Keratinocyte (primary cell): ENCODE measurements around the gene MRPS18A. TPM values are rescaled to one million over a fixed set of nuclear protein-coding genes. Genes with fewer than 3 reads are reported as not detected.

Experiments used
- DNase-seq: peaks from one replicate; pipeline ENCODE4 v3.0.0-alpha.2; 2011; ENCODE audit warnings: low read depth, missing footprints, low spot score
- FAIRE-seq: peaks from 2 replicates; lab custom pipeline; 2011; peaks lifted over from hg19 to GRCh38; lab: Jason Lieb, UNC
- H2AFZ ChIP-seq: 2 replicates; pipeline ENCODE4 v1.6.0; 2012; ENCODE audit warnings: low read length, control low read depth, inconsistent platforms; ENCODE audit not compliant: control insufficient read depth
- H3K27ac ChIP-seq: 2 replicates; pipeline ENCODE4 v1.5.1; 2011; ENCODE audit warnings: low read length; ENCODE audit not compliant: control insufficient read depth, insufficient read depth
- H3K27me3 ChIP-seq: 3 replicates; pipeline ENCODE4 v1.6.0; 2011; ENCODE audit warnings: low read length; ENCODE audit not compliant: control insufficient read depth, insufficient read depth; ENCODE audit errors: extremely low read depth
- H3K36me3 ChIP-seq, 2 experiments: 2 replicates in 1 of 2; 3 replicates in 1 of 2; pipeline ENCODE4 v1.5.1; 2011; ENCODE audit warnings: low read length in 2 of 2, mild to moderate bottlenecking in 1 of 2; ENCODE audit not compliant: control insufficient read depth in 2 of 2, insufficient read depth in 2 of 2; ENCODE audit errors: extremely low read depth in 1 of 2
- H3K4me1 ChIP-seq: 3 replicates; pipeline ENCODE4 v1.5.1; 2011; ENCODE audit warnings: low read length; ENCODE audit not compliant: control insufficient read depth, insufficient read depth; ENCODE audit errors: extremely low read depth
- H3K4me2 ChIP-seq: 3 replicates; pipeline ENCODE4 v1.6.0; 2011; ENCODE audit warnings: low read depth, low read length; ENCODE audit not compliant: control insufficient read depth, insufficient read depth; ENCODE audit errors: extremely low read depth
- H3K4me3 ChIP-seq, 3 experiments: fragments of 200-600 bp in 1 of 3; sonication (generic) in 1 of 3; 2 replicates in 2 of 3; 3 replicates in 1 of 3; pipeline ENCODE4 v1.5.1; 2011 to 2016; ENCODE audit warnings: low read length in 3 of 3, mild to moderate bottlenecking in 3 of 3, control low read depth in 2 of 3, inconsistent platforms in 1 of 3, low read depth in 1 of 3, mixed read lengths in 1 of 3, mixed run types in 1 of 3, moderate library complexity in 1 of 3; ENCODE audit not compliant: control insufficient read depth in 2 of 3, insufficient read depth in 2 of 3; ENCODE audit errors: extremely low read depth in 1 of 3
- H3K79me2 ChIP-seq: 2 replicates; pipeline ENCODE4 v1.6.0; 2012; ENCODE audit warnings: low read length; ENCODE audit not compliant: control insufficient read depth, insufficient read depth
- H3K9ac ChIP-seq: 3 replicates; pipeline ENCODE4 v1.6.0; 2011; ENCODE audit warnings: low read length; ENCODE audit not compliant: control insufficient read depth, insufficient read depth; ENCODE audit errors: extremely low read depth
- H3K9me1 ChIP-seq: 3 replicates; pipeline ENCODE4 v1.6.0; 2011; ENCODE audit warnings: low read length; ENCODE audit not compliant: control insufficient read depth, insufficient read depth; ENCODE audit errors: extremely low read depth
- H3K9me3 ChIP-seq: 2 replicates; pipeline ENCODE4 v1.5.1; 2012; ENCODE audit warnings: low read depth, low read length; ENCODE audit not compliant: control insufficient read depth
- H4K20me1 ChIP-seq: 3 replicates; pipeline ENCODE4 v1.6.0; 2011; ENCODE audit warnings: low read length; ENCODE audit not compliant: control insufficient read depth, insufficient read depth; ENCODE audit errors: extremely low read depth
- CTCF ChIP-seq, 3 experiments: IDR thresholded peaks in 1 of 3; conservative IDR thresholded peaks in 1 of 3; optimal IDR thresholded peaks in 1 of 3; 2 replicates in 2 of 3; 3 replicates in 1 of 3; pipeline versions ENCODE3 to v1.5.1; 2011; ENCODE audit warnings: low read length in 3 of 3, mild to moderate bottlenecking in 3 of 3, moderate library complexity in 2 of 3, control low read depth in 1 of 3, inconsistent platforms in 1 of 3; ENCODE audit not compliant: insufficient read depth in 2 of 3; ENCODE audit errors: extremely low read depth in 1 of 3
- EZH2 ChIP-seq: IDR thresholded peaks from one replicate; pipeline ENCODE4 v1.6.1; 2012; ENCODE audit warnings: inconsistent platforms, mild to moderate bottlenecking, low read length, moderate library complexity
- dilution Hi-C: fragments of 300-500 bp; cut with MboI; formaldehyde crosslinking; loops from one replicate; pipeline ENCODE4 v1.7.0; 2020; ENCODE audit warnings: low sequenced_read_pairs; ENCODE audit not compliant: extremely low pct_ligation_motif_present
- polyA plus RNA-seq, 5 experiments: library from polyadenylated mRNA; depleted of rRNA in 3 of 5; stranded (reverse) in 3 of 5; stranded (forward) in 1 of 5; unstranded in 1 of 5; fragments of >200 nt; gene quantifications; 1 replicate in 1 of 5; 2 replicates in 3 of 5; 3 replicates in 1 of 5; pipeline versions ENCODE4 v1.2.1 to v1.2.3, GENCODE V29; 2011 to 2012; ENCODE audit warnings: missing spikeins in 2 of 5, low read depth in 1 of 5, low replicate concordance in 1 of 5

The MRPS18A gene
- polyA plus RNA-seq, 1 donor (not counting 4 experiments of a cell fraction or from before 2014, with no cell fraction given): 48.8 TPM

DNA sequence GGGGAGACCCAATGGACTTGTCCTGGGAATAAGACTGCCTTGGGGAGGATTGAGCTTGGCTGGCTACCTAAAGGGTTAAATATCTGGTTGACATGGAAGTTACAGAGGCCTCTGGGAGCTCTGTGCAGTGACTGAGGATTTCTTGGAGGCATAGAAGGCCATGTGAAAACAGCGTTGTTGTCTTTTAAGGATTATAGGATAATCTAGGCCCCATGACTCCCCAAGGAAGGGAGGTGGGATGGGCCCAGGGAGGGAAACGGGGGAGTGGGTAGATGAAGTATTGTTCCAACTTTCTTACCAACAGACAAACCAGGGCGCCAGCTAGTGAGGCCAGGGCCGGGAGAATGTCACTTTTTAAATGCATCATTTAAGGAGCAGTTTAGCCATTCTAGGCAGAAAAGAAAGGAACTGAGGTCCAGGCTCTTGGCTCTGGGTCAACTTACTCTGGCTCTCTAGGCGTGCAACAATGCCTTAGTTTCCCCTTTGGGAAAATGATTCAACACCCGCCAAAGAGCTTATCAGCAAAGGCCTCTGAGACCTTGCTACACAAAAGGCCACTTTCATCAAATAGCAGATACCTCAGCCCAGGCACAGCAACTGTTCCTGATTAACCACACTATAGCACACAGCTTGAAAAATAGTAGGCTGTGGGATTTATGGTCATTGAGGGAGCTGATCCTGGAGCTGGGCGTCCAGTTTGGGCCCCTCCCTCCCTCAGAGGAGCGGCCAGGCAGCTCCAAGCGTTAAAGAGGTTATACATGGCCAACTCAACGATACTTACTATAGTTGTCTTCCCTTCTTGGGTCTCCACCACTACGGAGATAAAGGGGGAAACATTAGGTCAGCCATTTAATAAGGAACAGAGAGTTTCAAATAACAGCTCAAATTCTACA, 7.0 kb downstream of the MRPS18A start:
- no peak overlapping the region for H2AFZ ChIP-seq
- no peak overlapping the region for H3K27ac ChIP-seq
- no peaks in the 10 kb centered on the region for H3K27me3 ChIP-seq
- H3K9me3 ChIP-seq: no peaks in the 10 kb centered on the region
- no peaks in the 10 kb centered on the region for H4K20me1 ChIP-seq
- FAIRE-seq: no peak
- no peak for DNase-seq
- H3K4me3 ChIP-seq: no peak overlapping the region
- no peaks in the 10 kb centered on the region for H3K4me1 ChIP-seq
- no peak overlapping the region for H3K9ac ChIP-seq
- H3K36me3 ChIP-seq: peaks cover 13 to 44% of the 10 kb centered on the region in 2 experiments
- dilution Hi-C loops: no loop called here
- peaks cover 2% of the 10 kb centered on the region for H3K9me1 ChIP-seq
- TF ChIP-seq EZH2: no peak
- no peak for TF ChIP-seq CTCF (optimal IDR thresholded peaks at IDR 0.05 in 1 of 3, IDR thresholded peaks at IDR 0.05 in 1 of 3, conservative IDR thresholded peaks at IDR 0.05 in 1 of 3; ENCODE audit: extremely low read depth in 1 of 3, insufficient read depth in 2 of 3, low read length in 3 of 3)
- H3K79me2 ChIP-seq: peaks cover 40% of the 10 kb centered on the region
- H3K4me2 ChIP-seq: no peak overlapping the region

GRCh38 chr6:43679057-43679456, 8.5 kb downstream of the MRPS18A start:
- Histone ChIP-seq H3K9ac (no peak overlapping the region), H3K4me3 (no peak overlapping the region), H3K4me1 (no peaks in the 10 kb centered on the region), H2AFZ (no peak overlapping the region), H3K27ac (no peak overlapping the region), H3K4me2 (no peak overlapping the region), H4K20me1 (no peaks in the 10 kb centered on the region), H3K9me3 (no peaks in the 10 kb centered on the region), H3K27me3 (no peaks in the 10 kb centered on the region), H3K36me3 (peaks cover 22 to 59% of the 10 kb centered on the region in 2 experiments), H3K9me1 (peaks cover 2% of the 10 kb centered on the region), H3K79me2 (peaks cover 26% of the 10 kb centered on the region)
- TF ChIP-seq CTCF (optimal IDR thresholded peaks at IDR 0.05 in 1 of 3, IDR thresholded peaks at IDR 0.05 in 1 of 3, conservative IDR thresholded peaks at IDR 0.05 in 1 of 3; ENCODE audit: extremely low read depth in 1 of 3, insufficient read depth in 2 of 3, low read length in 3 of 3): no peak
- no peak for TF ChIP-seq EZH2
- DNase-seq: no peak
- dilution Hi-C loops: no loop called here
- no peak for FAIRE-seq
